ENCODE data around the gene CHD6. TPM values are rescaled to one million over a fixed set of nuclear protein-coding genes. Genes with fewer than 3 reads are reported as not detected.

The CHD6 gene
- total RNA-seq, 1 donor from 2014 or later = 35.9 TPM

- intact Hi-C loops (cut with DNase I) = no loop called here
These were observed 4.4 kb upstream of the CHD6 start for GRCh38 chr20:41622584-41622983.

DNA sequence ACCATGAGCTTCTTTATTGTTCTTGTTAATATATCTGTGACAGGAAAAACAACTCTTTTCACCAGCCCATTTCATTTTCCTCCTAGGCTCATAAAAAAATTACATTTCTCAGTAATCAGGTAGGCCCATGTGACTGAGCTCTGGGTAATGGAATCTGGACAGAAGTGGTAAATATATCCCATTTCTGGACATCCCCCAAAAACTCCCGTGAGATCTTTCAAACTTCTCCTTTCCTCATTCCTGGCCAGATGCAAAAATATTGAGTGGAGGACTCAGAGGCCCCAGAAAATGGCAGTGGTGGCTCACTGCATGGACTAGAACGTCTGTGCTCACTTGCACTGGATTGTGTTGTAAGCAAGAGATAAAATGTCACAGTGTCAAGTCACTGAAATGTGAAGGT is 3.8 kb upstream of the CHD6 start:
- intact Hi-C loops (cut with DNase I) = no loop called here

More at GRCh38 chr20:41622584-41622983, 4.4 kb upstream of the CHD6 start:
- no peak for DNase-seq (ENCODE audit: low spot score)

DNA sequence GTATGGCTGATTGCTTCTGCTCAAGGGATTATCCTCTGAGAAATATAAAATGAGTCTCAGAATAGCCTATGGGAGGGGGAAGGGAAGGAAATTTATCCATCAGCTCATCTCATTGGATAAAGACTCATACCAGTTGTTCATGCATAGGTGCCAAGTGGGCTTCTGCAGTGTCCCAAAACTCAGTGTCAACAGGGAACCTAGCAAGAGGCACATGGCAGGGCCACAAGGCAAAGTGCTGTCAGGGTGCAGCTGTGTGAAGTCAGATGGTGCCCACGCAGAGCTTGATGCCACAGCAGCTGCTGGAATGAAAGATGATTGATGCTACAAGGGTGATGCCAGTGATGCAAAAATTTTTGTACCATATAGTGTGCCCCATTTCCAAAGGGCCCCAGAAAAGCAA is 3.2 kb upstream of the CHD6 start:
- intact Hi-C loops (cut with DNase I) = no loop called here
- no peak for DNase-seq (ENCODE audit: low spot score)

More for the DNA sequence above, 3.8 kb upstream of the CHD6 start:
- DNase-seq (ENCODE audit: low spot score) = no peak

- intact Hi-C loops (cut with DNase I) = loop anchor here (5.0 kb wide), 1 partner anchor 73 kb away; no protein-coding TSS in a partner anchor
- DNase-seq (ENCODE audit: low spot score) = no peak
These were observed 1.4 kb upstream of the CHD6 start for GRCh38 chr20:41619360-41620100.

GRCh38 chr20:41618807-41619311 is 682 bp upstream of the CHD6 start:
- DNase-seq (ENCODE audit: low spot score) = no peak
- intact Hi-C loops (cut with DNase I) = loop anchor here (5.0 kb wide), 1 partner anchor 73 kb away; no protein-coding TSS in a partner anchor

DNA sequence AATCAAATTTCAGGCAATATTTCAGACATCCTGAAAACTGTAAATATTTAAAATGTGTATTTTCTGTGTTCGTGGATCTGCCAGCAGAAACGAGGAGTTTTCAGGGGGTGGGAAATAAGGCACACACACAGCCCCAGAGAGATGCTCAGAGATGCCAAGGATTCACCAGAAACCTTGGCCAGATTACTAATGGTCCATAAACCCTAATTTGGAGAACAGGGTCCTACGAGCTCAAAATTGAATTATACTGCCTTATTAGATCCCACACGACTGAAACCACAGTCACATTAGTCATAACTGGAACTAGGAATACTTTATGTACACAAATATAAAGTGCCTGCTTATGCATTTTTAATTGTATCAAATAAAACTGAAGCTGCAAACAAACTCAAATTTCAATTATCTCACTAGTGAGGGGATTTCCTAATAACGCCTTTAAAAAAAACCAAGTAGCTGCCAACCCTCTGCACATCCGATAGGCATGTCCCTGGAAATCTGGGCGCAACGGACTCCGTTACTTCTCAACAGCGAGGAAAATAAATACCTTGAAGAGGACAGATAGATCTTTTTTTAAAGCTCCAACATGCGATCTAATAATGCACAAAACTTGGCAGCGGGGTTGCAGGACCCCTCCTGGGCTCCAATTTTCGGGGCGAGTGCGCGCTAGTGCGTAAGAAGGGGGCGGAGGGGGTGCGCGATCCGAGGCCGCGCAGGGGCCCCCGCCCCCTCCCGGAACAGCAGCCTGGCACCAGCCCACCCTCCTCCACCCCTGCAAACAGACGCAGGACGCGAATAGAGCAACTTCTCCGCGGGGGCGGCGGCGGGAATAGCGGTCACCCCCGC is 897 bp downstream of the CHD6 start:
- DNase-seq (ENCODE audit: low spot score) = no peak

GRCh38 chr20:41616228-41616627 is 1.9 kb downstream of the CHD6 start:
- DNase-seq (ENCODE audit: low spot score) = no peak
- intact Hi-C loops (cut with DNase I) = loop anchor here (5.0 kb wide), 1 partner anchor 76 kb away; no protein-coding TSS in a partner anchor

More for the DNA sequence above, 897 bp downstream of the CHD6 start:
- intact Hi-C loops (cut with DNase I) = loop anchor here (5.0 kb wide), 1 partner anchor 75 kb away; no protein-coding TSS in a partner anchor

DNA sequence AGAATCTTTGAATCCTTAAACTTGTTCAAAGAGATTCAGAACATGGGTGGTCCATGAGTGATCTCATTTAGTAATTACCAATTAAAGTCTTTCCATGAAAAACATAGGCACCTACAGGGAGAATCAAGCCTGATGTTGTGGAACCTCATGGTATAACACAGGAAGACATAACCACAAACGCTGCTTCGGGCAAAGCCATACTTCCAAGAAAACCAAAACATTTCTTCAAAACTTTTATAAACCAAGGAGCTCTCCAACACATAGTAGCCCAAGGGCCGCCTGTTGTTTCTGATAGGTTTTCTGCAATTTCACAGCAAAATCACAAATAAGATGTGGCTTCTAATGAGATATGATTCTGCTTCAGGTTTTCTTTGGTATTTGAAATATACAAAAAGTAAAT is 2.5 kb downstream of the CHD6 start:
- intact Hi-C loops (cut with DNase I) = loop anchor here (5.0 kb wide), 1 partner anchor 77 kb away; no protein-coding TSS in a partner anchor
- DNase-seq (ENCODE audit: low spot score) = no peak

GRCh38 chr20:41615110-41615509 is 3.1 kb downstream of the CHD6 start:
- DNase-seq (ENCODE audit: low spot score) = no peak
- intact Hi-C loops (cut with DNase I) = loop anchor here (5.0 kb wide), 1 partner anchor 77 kb away; no protein-coding TSS in a partner anchor

DNA sequence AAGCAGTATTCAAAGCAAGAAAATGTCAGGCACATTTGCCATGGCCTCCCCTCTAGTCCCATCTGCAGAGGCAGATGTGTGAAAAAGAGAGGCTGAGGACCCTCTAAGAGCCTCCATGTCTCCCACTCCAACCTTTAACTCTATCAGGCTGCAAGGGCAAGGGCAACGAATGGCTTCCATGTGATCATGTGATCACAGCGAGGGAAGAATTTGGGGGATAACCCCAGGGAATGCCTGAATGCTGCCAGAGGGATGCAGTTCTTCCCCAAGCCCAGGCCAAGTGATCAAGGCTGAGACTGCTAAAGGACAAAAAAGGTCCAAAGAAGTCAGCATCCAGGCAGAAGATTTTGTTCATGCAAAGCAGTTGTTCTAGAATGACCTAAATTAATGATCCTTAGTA is 4.9 kb downstream of the CHD6 start:
- DNase-seq (ENCODE audit: low spot score) = no peak
- intact Hi-C loops (cut with DNase I) = no loop called here

- DNase-seq (ENCODE audit: low spot score) = no peak
- intact Hi-C loops (cut with DNase I) = no loop called here
These were observed 8.7 kb downstream of the CHD6 start for GRCh38 chr20:41609474-41609873.

DNA sequence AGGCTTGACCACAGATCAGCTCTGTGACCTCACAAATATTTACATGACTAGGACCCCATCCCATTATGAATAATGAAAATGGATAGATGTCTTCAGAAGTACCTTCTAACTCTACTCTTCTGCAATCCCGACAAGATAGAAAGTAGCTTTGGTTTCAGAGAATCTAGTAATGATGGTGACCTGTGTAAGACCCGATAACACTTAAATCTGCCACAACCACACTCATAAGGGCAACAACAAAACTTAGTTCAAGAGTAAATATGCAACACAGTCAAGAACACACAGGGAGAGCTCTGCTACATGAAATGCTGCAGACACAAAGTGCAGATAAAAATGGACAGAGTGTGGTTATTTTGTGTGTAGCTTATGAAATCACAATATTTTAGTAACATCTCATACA is 9.6 kb downstream of the CHD6 start:
- DNase-seq (ENCODE audit: low spot score) = no peak
- intact Hi-C loops (cut with DNase I) = no loop called here

DNA sequence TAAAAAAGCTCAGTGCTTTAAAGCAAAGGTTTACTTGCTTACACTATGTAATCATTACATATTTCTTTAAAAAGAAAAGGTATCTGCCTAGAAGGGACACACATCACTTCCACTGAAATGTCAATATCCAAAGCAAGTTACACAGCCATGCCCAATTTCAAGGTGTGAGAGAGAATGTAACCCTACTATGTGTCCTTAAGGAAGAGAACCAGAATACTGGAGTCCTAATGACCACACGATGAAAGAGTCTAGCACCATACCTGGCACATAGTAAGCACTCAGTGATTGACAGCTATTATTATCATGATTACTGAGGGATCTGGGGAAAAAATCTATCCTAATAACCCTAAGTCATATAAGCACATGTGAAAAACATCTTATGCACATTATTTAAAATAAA is 10.4 kb downstream of the CHD6 start:
- intact Hi-C loops (cut with DNase I) = no loop called here
- DNase-seq (ENCODE audit: low spot score) = no peak

- intact Hi-C loops (cut with DNase I) = no loop called here
- no peak for DNase-seq (ENCODE audit: low spot score)
These were observed 14.2 kb downstream of the CHD6 start for GRCh38 chr20:41604002-41604401.

DNA sequence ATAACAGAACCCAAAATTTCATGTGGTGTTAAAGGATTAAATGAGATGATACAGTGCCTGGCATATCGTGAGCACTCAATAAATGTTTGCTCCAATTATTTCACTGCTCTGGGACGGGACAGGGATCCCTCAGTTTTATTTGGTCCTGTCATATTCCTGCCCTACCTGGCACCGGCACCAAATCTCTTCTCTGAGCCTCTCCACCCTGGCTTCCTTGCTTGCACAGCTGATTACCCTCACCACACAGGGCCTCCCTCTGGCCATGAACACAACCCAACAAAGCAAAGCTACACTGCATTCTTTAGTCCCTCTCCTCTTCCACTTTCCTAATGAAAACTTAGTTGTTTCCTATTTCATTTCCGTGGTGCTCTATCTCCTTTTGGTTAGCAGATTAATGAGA is 16.4 kb downstream of the CHD6 start:
- intact Hi-C loops (cut with DNase I) = no loop called here
- DNase-seq (ENCODE audit: low spot score) = no peak

- intact Hi-C loops (cut with DNase I) = no loop called here
- no peak for DNase-seq (ENCODE audit: low spot score)
These were observed 17.1 kb downstream of the CHD6 start for GRCh38 chr20:41600926-41601631.

DNA sequence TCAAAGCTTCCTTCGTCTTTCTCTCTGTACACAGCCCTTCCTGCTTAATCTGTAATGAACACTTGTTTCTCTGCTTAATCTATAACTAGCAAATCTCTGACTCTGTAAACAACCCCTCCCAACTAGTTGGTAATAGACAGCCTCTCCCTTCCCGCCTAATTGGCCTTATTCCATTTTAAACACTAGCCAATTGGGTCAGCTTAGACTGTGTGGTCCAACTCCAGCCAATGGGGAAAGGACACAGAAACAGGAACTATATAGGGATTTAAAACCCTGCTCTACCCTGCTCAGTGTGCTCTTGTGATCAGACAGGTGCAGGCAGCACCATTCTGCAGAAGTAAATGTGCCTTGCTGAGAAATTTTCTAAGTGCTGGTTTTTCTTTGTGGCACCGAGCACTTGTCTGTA is 18.5 kb downstream of the CHD6 start:
- no peak for DNase-seq (ENCODE audit: low spot score)
- intact Hi-C loops (cut with DNase I) = loop anchor here (5.0 kb wide), 1 partner anchor 87 kb away; no protein-coding TSS in a partner anchor

DNA sequence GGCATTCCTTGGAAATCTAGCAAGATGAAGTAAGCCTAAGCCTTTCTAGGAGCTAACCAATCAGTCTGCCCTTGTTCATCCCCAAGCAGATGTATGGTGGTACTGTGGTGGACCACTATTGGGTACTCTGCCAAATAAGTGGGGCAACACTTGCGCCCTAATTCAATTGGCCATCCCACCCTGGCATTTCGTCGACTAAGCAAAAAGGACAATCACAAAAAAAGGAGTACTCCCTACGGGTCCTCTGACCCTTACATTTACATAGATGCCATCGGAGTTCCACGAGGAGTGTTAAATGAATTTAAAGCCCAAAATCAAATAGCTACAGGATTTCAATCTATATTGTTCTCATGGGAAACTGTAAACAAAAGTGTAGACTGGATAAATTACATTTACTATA is 19.5 kb downstream of the CHD6 start:
- intact Hi-C loops (cut with DNase I) = loop anchor here (5.0 kb wide), 1 partner anchor 86 kb away; no protein-coding TSS in a partner anchor
- no peak for DNase-seq (ENCODE audit: low spot score)

DNA sequence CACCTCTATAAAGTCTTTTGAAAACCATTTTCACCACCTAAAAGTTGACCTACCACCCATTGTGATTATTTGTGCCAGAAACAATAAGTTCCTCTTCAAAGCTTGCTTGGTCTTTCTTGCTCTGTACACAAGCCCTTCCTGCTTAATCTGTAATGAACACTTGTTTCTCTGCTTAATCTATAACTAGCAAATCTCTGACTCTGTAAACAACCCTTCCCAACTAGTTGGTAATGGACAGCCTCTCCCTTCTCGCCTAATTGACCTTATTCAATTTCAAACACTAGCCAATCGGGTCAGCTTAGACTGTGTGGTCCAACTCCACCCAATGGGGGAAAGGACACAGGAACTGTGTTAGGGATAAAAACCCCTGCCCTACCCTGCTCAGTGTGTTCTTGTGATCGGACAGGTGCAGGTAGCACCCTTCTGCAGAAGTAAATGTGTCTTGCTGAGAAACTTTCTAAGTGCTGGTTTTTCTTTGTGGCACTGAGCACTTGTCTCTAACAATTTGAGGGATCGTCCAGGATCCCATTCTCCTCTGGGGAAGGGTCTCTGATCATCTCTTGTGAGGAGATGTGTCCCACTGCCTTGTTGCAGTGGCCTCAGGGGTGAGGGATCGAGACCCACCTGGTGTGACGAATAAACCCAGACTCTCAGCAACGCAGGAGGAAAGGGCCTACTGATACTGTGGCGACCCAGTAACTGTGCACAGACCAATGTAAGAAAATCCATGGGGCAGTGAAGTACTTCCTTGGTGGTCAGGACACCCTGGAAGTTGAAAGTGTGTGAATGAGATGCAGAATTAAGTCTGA is 23.5 kb downstream of the CHD6 start:
- DNase-seq (ENCODE audit: low spot score) = no peak
- intact Hi-C loops (cut with DNase I) = loop anchor here (5.0 kb wide), 1 partner anchor 82 kb away; no protein-coding TSS in a partner anchor
